GM20000 (cell line): ENCODE measurements around the gene CBR4.
"Not testable (repeated sequence)": the region's sequence is repeated elsewhere in the genome, so short reads cannot be mapped to it uniquely, and the experiment has no call there.

Experiments used
- DNase-seq: peaks from one replicate; pipeline ENCODE4 v3.0.0; 2012; ENCODE audit warnings: low spot score
- TF ChIP-seq, protein P1 (sequence below): IDR thresholded peaks from 2 replicates; pipeline ENCODE4 v1.5.1; 2012; ENCODE audit warnings: mild to moderate bottlenecking, control low read depth; ENCODE audit errors: extremely low read depth, missing control alignments

Gene CBR4

GRCh38 chr4:168981942-168982341 lies 28.1 kb downstream of the CBR4 start:
- TF ChIP-seq, protein P1, sequence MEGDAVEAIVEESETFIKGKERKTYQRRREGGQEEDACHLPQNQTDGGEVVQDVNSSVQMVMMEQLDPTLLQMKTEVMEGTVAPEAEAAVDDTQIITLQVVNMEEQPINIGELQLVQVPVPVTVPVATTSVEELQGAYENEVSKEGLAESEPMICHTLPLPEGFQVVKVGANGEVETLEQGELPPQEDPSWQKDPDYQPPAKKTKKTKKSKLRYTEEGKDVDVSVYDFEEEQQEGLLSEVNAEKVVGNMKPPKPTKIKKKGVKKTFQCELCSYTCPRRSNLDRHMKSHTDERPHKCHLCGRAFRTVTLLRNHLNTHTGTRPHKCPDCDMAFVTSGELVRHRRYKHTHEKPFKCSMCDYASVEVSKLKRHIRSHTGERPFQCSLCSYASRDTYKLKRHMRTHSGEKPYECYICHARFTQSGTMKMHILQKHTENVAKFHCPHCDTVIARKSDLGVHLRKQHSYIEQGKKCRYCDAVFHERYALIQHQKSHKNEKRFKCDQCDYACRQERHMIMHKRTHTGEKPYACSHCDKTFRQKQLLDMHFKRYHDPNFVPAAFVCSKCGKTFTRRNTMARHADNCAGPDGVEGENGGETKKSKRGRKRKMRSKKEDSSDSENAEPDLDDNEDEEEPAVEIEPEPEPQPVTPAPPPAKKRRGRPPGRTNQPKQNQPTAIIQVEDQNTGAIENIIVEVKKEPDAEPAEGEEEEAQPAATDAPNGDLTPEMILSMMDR: no peak
- no peak for DNase-seq

DNA sequence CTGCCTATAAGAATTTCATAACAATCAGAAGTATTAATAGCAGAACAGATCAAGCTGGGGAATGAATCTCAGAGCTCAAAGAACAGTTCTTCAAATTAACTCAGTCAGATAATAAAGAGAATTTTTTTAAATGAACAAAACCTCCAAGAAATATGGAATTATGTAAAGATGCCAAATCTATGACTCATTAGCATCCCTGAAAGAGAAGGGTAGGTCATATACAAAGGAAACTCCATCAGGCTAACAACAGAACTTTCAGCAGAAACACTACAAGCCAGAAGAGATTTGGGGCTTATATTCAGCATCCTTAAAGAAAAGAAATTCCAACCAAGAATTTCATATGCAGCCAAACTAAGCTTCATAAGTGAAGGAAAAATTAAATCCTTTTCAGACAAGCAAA lies 28.6 kb downstream of the CBR4 start:
- TF ChIP-seq, protein P1: no peak
- DNase-seq: no peak

DNA sequence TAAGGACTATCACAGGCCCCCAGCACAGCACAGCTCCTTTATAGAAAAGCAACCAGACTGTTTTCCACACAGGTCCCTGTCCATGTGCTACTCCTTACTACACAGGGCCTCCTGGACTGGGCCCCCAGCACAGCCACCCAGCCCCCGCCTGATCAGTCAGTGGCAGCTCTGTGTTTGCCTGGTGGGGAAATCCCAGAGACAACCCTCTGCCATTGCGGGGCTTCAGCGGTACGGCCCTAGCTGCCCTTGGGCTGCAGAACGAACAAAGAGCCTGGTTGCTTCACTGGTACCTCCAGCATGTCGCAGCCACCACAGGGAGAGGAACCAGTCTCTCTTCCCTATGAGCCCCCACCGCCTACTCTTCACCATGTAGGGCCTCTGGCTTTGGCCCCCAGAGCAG lies 30.7 kb downstream of the CBR4 start:
- TF ChIP-seq, protein P1: no peak
- no peak for DNase-seq

GRCh38 chr4:168978001-168978700 lies 31.9 kb downstream of the CBR4 start:
- no peak for DNase-seq
- TF ChIP-seq, protein P1: no peak

DNA sequence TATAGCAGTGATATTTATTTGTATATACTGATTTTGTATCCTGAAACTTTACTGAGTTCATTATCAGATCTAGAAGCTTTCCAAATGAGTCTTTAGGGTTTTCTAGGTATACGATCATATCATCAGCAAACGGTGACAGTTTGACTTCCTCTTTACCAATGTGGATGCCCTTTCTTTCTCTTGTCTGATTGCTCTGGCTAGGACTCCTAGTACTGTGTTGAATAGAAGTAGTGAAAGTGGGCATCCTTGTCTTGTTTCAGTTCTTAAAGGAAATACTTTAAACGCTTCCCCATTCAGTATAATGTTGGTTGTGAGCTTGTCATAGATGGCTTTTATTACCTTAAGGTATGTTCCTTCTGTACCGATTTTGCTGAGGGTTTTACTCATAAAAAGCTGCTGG lies 37.5 kb downstream of the CBR4 start:
- TF ChIP-seq, protein P1: no peak
- DNase-seq: no peak

GRCh38 chr4:168960716-168961115 lies 49.3 kb downstream of the CBR4 start:
- DNase-seq: no peak
- TF ChIP-seq, protein P1: no peak

DNA sequence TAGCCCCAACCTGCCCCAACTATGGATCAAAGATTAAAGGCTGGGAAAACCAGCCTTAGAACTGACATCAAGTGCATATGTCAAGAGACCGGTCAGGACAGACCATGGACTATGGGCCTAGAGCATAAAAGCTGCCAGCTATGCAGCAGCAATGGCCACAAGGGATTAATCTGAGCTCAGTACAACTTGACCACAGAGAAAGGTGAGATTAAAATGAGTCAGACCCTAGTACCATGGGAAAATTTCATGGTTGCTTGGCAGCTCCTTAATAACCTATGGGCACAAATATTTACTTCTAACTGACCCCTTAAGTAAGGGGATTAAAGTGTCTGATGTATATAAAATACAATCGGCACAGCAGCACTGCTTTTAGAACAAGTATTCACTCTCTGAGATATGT lies 54.4 kb downstream of the CBR4 start:
- no peak for DNase-seq
- TF ChIP-seq, protein P1: no peak

DNA sequence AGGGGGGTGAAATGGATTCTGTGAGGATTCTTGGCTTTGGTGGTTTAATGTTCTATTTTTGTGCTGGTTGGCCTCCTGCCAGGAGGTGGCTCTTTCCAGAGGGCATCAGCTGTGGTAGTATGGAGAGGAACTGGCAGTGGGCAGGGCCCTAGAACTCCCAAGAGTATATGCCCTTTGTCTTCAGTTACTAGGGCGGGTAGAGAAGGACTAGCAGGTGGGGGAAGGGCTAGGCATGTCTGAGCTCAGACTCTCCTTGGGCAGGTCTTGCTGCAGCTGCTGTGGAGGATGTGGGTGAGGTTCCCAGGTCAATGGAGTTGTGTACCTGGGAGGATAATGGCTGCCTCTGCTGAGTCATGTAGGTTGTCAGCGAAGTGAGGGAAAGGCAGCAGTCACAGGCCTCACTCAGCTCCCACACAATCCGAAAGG lies 57.2 kb downstream of the CBR4 start:
- DNase-seq: not testable (repeated sequence)
